CD4-positive, alpha-beta T cell treated with Interleukin-6 at 100 ng/mL for 8 hours (primary cell): ENCODE results near the gene RSAD1.

ENCODE experiments used
- DNase-seq: peaks from one replicate; pipeline ENCODE4 v3.0.0-alpha.2; 2020; ENCODE audit warnings: mixed read lengths, low spot score

The RSAD1 gene

GRCh38 chr17:50458270-50458669 lies 20.4 kb upstream of the RSAD1 start:
- no peak for DNase-seq

GRCh38 chr17:50458701-50459676 lies 19.7 kb upstream of the RSAD1 start:
- DNase-seq: no peak

GRCh38 chr17:50459756-50460155 lies 18.9 kb upstream of the RSAD1 start:
- no peak for DNase-seq

- no peak for DNase-seq
These were observed 17.7 kb upstream of the RSAD1 start for GRCh38 chr17:50460831-50461526.

GRCh38 chr17:50461550-50462132 lies 17.0 kb upstream of the RSAD1 start:
- no peak for DNase-seq

- DNase-seq: no peak
These were observed 16.2 kb upstream of the RSAD1 start for GRCh38 chr17:50462446-50462845.

- DNase-seq: no peak
These were observed 14.5 kb upstream of the RSAD1 start for GRCh38 chr17:50464121-50464520.

GRCh38 chr17:50464736-50465135 lies 13.9 kb upstream of the RSAD1 start:
- no peak for DNase-seq

GRCh38 chr17:50465171-50465570 lies 13.5 kb upstream of the RSAD1 start:
- no peak for DNase-seq

GRCh38 chr17:50465635-50466034 lies 13.0 kb upstream of the RSAD1 start:
- DNase-seq: no peak

- no peak for DNase-seq
These were observed 12.1 kb upstream of the RSAD1 start for GRCh38 chr17:50466371-50467113.

- DNase-seq: no peak
These were observed 11.4 kb upstream of the RSAD1 start for GRCh38 chr17:50467114-50467854.

GRCh38 chr17:50467855-50468303 lies 10.8 kb upstream of the RSAD1 start:
- no peak for DNase-seq

GRCh38 chr17:50468304-50469207 lies 10.1 kb upstream of the RSAD1 start, which contains the start of gene CHAD:
CHAD (minus strand) TSS chr17:50468880; CDS start chr17:50468813, 67 bp downstream.
- no peak for DNase-seq

- no peak for DNase-seq
These were observed 9.5 kb upstream of the RSAD1 start for GRCh38 chr17:50469208-50469605.

- no peak for DNase-seq
These were observed 8.9 kb upstream of the RSAD1 start for GRCh38 chr17:50469671-50470305.

GRCh38 chr17:50470426-50470825 lies 8.2 kb upstream of the RSAD1 start:
- DNase-seq: no peak

GRCh38 chr17:50471009-50471905 lies 7.4 kb upstream of the RSAD1 start:
- DNase-seq: no peak

- DNase-seq: no peak
These were observed 6.4 kb upstream of the RSAD1 start for GRCh38 chr17:50472286-50472685.
